Fibroblast of lung (primary cell): Measurements from ENCODE around the gene RELCH.

Experiments
- EZH2 ChIP-seq: IDR thresholded peaks from 2 replicates; pipeline ENCODE4 v1.5.1; 2012; ENCODE audit warnings: low read length, control low read depth, mild to moderate bottlenecking; ENCODE audit errors: missing control alignments
- TF ChIP-seq, protein P1 (sequence below), 2 donors: IDR thresholded peaks in 1 of 2; conservative IDR thresholded peaks in 1 of 2; 1 replicate in 1 of 2; 2 replicates in 1 of 2; pipeline ENCODE4 v1.5.1; 2011 to 2012; ENCODE audit warnings: low read length in 2 of 2, control low read depth in 1 of 2, inconsistent platforms in 1 of 2, low read depth in 1 of 2, mild to moderate bottlenecking in 1 of 2

- TF ChIP-seq, protein P1, sequence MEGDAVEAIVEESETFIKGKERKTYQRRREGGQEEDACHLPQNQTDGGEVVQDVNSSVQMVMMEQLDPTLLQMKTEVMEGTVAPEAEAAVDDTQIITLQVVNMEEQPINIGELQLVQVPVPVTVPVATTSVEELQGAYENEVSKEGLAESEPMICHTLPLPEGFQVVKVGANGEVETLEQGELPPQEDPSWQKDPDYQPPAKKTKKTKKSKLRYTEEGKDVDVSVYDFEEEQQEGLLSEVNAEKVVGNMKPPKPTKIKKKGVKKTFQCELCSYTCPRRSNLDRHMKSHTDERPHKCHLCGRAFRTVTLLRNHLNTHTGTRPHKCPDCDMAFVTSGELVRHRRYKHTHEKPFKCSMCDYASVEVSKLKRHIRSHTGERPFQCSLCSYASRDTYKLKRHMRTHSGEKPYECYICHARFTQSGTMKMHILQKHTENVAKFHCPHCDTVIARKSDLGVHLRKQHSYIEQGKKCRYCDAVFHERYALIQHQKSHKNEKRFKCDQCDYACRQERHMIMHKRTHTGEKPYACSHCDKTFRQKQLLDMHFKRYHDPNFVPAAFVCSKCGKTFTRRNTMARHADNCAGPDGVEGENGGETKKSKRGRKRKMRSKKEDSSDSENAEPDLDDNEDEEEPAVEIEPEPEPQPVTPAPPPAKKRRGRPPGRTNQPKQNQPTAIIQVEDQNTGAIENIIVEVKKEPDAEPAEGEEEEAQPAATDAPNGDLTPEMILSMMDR (conservative IDR thresholded peaks at IDR 0.05 in 1 of 2, IDR thresholded peaks at IDR 0.05 in 1 of 2; ENCODE audit: low read depth in 1 of 2, low read length in 2 of 2), result no peak
- no peak for TF ChIP-seq EZH2
These were observed 35.8 kb upstream of the RELCH start for GRCh38 chr18:62151068-62151771.
